Smooth muscle cell (in vitro differentiated cells): ENCODE data around the gene CYB5R4. TPM values are rescaled to one million over a fixed set of nuclear protein-coding genes. Genes with fewer than 3 reads are reported as not detected.
"Not testable (repeated sequence)": the region's sequence is repeated elsewhere in the genome, so short reads cannot be mapped to it uniquely, and the experiment has no call there.

Source experiments
- DNase-seq: peaks from one replicate; lab custom pipeline; 2025; ENCODE audit not compliant: unreplicated experiment; lab: John Stamatoyannopoulos, UW
- H2AFZ ChIP-seq: fragments of 200-600 bp; sonication (generic); 2 replicates; pipeline ENCODE4 v1.6.0; 2016; ENCODE audit warnings: antibody characterized with exemption, low read depth, mild to moderate bottlenecking
- H3F3A ChIP-seq: fragments of 200-600 bp; sonication (generic); 2 replicates; pipeline ENCODE4 v1.6.0; 2017; ENCODE audit warnings: antibody characterized with exemption, low read depth
- H3K27ac ChIP-seq: fragments of 200-600 bp; sonication (generic); 2 replicates; pipeline ENCODE4 v1.5.1; 2016; ENCODE audit warnings: low read depth, mild to moderate bottlenecking
- H3K27me3 ChIP-seq: fragments of 200-600 bp; sonication (generic); 2 replicates; pipeline ENCODE4 v1.6.1; 2016; ENCODE audit warnings: low read depth, mild to moderate bottlenecking
- H3K36me3 ChIP-seq: fragments of 200-600 bp; sonication (generic); 2 replicates; pipeline ENCODE4 v1.5.1; 2016; ENCODE audit warnings: low read depth
- H3K4me1 ChIP-seq: fragments of 200-600 bp; sonication (generic); 2 replicates; pipeline ENCODE4 v1.5.1; 2016; ENCODE audit warnings: low read depth
- H3K4me2 ChIP-seq: fragments of 200-600 bp; sonication (generic); 2 replicates; pipeline ENCODE4 v1.6.0; 2016; ENCODE audit warnings: mild to moderate bottlenecking
- H3K4me3 ChIP-seq: fragments of 200-600 bp; sonication (generic); 2 replicates; pipeline ENCODE4 v1.5.1; 2016; ENCODE audit warnings: mild to moderate bottlenecking
- H3K79me2 ChIP-seq: fragments of 200-600 bp; sonication (generic); 2 replicates; pipeline ENCODE4 v1.6.0; 2016; ENCODE audit warnings: low read depth, mild to moderate bottlenecking
- H3K9ac ChIP-seq: fragments of 200-600 bp; sonication (generic); 2 replicates; pipeline ENCODE4 v1.6.0; 2016; ENCODE audit warnings: low read depth
- H3K9me3 ChIP-seq: fragments of 200-600 bp; sonication (generic); replicated peaks from 2 replicates; pipeline ENCODE4 v1.5.1; 2016; ENCODE audit warnings: low read depth
- H4K20me1 ChIP-seq: fragments of 200-600 bp; sonication (generic); 2 replicates; pipeline ENCODE4 v1.6.0; 2016; ENCODE audit warnings: low read depth
- WGBS: methylation state at CpG from one replicate; pipeline ENCODE4 v1.1.7; 2016; ENCODE audit warnings: low lambda C conversion rate; 5-methylcytosine and 5-hydroxymethylcytosine counted together
- polyA plus RNA-seq: library from polyadenylated mRNA; unstranded; fragments of >200 nt; fragmentation: Nextera tagmentation; extraction: Ambion mirVana; gene quantifications from 2 replicates; pipeline ENCODE4 v1.2.1, GENCODE V29; 2016
- total RNA-seq: library from RNA; depleted of rRNA; stranded (reverse); fragments of >200 nt; gene quantifications from 2 replicates; pipeline ENCODE4 v1.2.3, GENCODE V29; 2014
- TF ChIP-seq, protein P1 (sequence below): fragments of 200-600 bp; sonication (generic); IDR thresholded peaks from 2 replicates; pipeline ENCODE4 v1.5.1; 2017; ENCODE audit warnings: borderline replicate concordance, mild to moderate bottlenecking, antibody characterized with exemption; ENCODE audit not compliant: insufficient read depth, poor library complexity, severe bottlenecking

Gene CYB5R4
- total and polyA plus RNA-seq, 2 experiments from 2014 or later, result 5.8 to 9.5 TPM

- TF ChIP-seq, protein P1, sequence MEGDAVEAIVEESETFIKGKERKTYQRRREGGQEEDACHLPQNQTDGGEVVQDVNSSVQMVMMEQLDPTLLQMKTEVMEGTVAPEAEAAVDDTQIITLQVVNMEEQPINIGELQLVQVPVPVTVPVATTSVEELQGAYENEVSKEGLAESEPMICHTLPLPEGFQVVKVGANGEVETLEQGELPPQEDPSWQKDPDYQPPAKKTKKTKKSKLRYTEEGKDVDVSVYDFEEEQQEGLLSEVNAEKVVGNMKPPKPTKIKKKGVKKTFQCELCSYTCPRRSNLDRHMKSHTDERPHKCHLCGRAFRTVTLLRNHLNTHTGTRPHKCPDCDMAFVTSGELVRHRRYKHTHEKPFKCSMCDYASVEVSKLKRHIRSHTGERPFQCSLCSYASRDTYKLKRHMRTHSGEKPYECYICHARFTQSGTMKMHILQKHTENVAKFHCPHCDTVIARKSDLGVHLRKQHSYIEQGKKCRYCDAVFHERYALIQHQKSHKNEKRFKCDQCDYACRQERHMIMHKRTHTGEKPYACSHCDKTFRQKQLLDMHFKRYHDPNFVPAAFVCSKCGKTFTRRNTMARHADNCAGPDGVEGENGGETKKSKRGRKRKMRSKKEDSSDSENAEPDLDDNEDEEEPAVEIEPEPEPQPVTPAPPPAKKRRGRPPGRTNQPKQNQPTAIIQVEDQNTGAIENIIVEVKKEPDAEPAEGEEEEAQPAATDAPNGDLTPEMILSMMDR, result no peak
- H3K79me2 ChIP-seq, result peaks cover 11% of the 10 kb centered on the region
- H3K4me2 ChIP-seq, result no peak overlapping the region
- no peaks in the 10 kb centered on the region for H3K4me1 ChIP-seq
- WGBS, result 100% methylated on average over 1 of the region's 1 CpG
- no peak overlapping the region for H3K27ac ChIP-seq
- H3F3A ChIP-seq, result no peaks in the 10 kb centered on the region
- peaks cover 24% of the 10 kb centered on the region for H4K20me1 ChIP-seq
- no peak overlapping the region for H2AFZ ChIP-seq
- DNase-seq, result no peak
- no peak overlapping the region for H3K4me3 ChIP-seq
- H3K9me3 ChIP-seq, result no peaks in the 10 kb centered on the region
- H3K9ac ChIP-seq, result no peak overlapping the region
- no peaks in the 10 kb centered on the region for H3K36me3 ChIP-seq
- H3K27me3 ChIP-seq, result no peaks in the 10 kb centered on the region
These were observed 30.1 kb downstream of the CYB5R4 start for GRCh38 chr6:83889621-83890020.

DNA sequence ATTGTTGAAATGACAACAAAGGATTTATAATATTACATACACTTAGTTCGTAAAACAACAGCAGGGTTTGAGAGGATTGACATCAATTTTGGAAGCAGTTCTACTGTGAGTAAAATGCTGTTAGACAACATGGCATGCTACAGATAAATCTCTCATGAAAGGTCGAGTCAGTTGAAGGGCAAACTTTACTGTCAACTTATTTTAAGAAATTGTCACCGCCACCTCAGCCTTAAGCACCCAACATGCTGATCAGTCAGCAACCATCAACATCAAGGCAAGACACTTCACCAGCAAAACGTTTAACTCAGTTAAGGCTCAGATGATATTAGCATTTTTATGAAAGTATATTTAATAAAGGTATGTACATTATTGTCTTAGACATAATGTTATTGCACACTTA is 31.0 kb downstream of the CYB5R4 start:
- Histone ChIP-seq H3K4me2 (no peak overlapping the region), H3K9me3 (no peaks in the 10 kb centered on the region), H3K27me3 (no peaks in the 10 kb centered on the region), H3K36me3 (no peaks in the 10 kb centered on the region), H3K9ac (no peak overlapping the region), H2AFZ (no peak overlapping the region), H3K4me1 (no peaks in the 10 kb centered on the region), H3K79me2 (peaks cover 11% of the 10 kb centered on the region), H3K4me3 (no peak overlapping the region), H4K20me1 (peaks cover 24% of the 10 kb centered on the region), H3F3A (no peaks in the 10 kb centered on the region), H3K27ac (no peak overlapping the region)
- TF ChIP-seq, protein P1, result no peak
- DNase-seq, result no peak
- 98% methylated on average over 4 of the region's 4 CpGs for WGBS

- TF ChIP-seq, protein P1, result no peak
- H3K9me3 ChIP-seq, result peaks cover 2% of the 10 kb centered on the region
- no peak for DNase-seq
These were observed 32.1 kb downstream of the CYB5R4 start for GRCh38 chr6:83891586-83891985.

DNA sequence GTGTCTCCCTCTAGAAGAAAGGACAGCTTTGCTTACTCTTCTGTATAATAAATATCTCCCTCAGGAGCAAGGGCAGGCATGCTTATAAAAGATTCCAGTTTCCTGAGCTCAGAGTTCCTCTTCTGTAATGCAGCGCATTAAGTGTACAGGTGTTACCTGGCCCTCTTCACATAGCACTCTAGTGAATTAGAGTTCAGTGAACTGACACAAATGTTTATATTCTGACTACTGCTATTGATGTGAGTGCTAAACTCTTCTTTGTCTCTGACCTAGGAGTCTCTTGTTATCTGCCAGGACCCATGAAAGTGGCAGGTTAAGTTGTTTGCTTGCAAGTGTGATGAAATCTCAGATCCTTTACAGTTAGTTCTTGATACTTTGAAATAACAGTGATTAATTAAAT is 33.5 kb downstream of the CYB5R4 start:
- no peak overlapping the region for H3K4me2 ChIP-seq
- H3F3A ChIP-seq, result no peaks in the 10 kb centered on the region
- no peak overlapping the region for H3K27ac ChIP-seq
- H3K36me3 ChIP-seq, result no peaks in the 10 kb centered on the region
- DNase-seq, result no peak
- H3K4me1 ChIP-seq, result no peaks in the 10 kb centered on the region
- H4K20me1 ChIP-seq, result peaks cover 17% of the 10 kb centered on the region
- TF ChIP-seq, protein P1, result no peak
- H3K9ac ChIP-seq, result no peak overlapping the region
- H3K79me2 ChIP-seq, result peaks cover 8% of the 10 kb centered on the region
- H3K9me3 ChIP-seq, result peaks cover 4% of the 10 kb centered on the region
- no peaks in the 10 kb centered on the region for H3K27me3 ChIP-seq
- 100% methylated on average over 1 of the region's 1 CpG for WGBS
- H2AFZ ChIP-seq, result no peak overlapping the region
- no peak overlapping the region for H3K4me3 ChIP-seq

More at GRCh38 chr6:83891586-83891985, 32.1 kb downstream of the CYB5R4 start:
- 35% methylated on average over 4 of the region's 4 CpGs for WGBS
- Histone ChIP-seq H3K4me2 (no peak overlapping the region), H3K79me2 (peaks cover 12% of the 10 kb centered on the region), H3F3A (no peaks in the 10 kb centered on the region), H3K27ac (no peak overlapping the region), H2AFZ (no peak overlapping the region), H3K4me3 (no peak overlapping the region), H3K36me3 (no peaks in the 10 kb centered on the region), H3K9ac (no peak overlapping the region), H3K4me1 (no peaks in the 10 kb centered on the region), H3K27me3 (no peaks in the 10 kb centered on the region), H4K20me1 (peaks cover 20% of the 10 kb centered on the region)

DNA sequence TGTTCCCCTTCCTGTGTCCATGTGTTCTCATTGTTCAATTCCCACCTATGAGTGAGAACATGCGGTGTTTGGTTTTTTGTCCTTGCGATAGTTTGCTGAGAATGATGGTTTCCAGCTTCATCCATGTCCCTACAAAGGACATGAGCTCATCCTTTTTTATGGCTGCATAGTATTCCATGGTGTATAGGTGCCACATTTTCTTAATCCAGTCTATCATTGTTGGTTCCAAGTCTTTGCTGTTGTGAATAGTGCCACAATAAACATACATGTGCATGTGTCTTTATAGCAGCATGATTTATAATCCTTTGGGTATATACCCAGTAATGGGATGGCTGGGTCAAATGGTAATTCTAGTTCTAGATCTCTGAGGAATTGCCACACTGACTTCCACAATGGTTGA is 37.6 kb downstream of the CYB5R4 start:
- H3K9me3 ChIP-seq, H3K36me3 ChIP-seq, H3K4me1 ChIP-seq, H3K4me3 ChIP-seq, H2AFZ ChIP-seq, H3K27ac ChIP-seq, H3K9ac ChIP-seq, DNase-seq, H3K27me3 ChIP-seq, H4K20me1 ChIP-seq, H3F3A ChIP-seq, H3K4me2 ChIP-seq: not testable (repeated sequence)
- peaks cover 13% of the 10 kb centered on the region for H3K79me2 ChIP-seq
- whole genome bisulfite sequencing, result 100% methylated on average over 2 of the region's 2 CpGs
